Limb (tissue), 2 donors: ENCODE results near the gene UTP4.
A peak's percentile ranks its signal among the peaks of the same experiment; 100 is the strongest.

Experiments used
- DNase-seq, 2 donors: peaks; one replicate each; pipeline ENCODE4 v3.0.0-alpha.2; 2016; ENCODE audit errors: extremely low spot score in 2 of 2

The UTP4 gene

GRCh38 chr16:69132424-69133252 lies at the start of gene UTP4, which contains the start of gene CHTF8:
TSS of gene UTP4 (plus strand) at chr16:69132649. CDS start at chr16:69133460, 811 bp downstream.
TSS of gene CHTF8 (minus strand) at chr16:69132588. CDS start at chr16:69121458, 11,130 bp downstream.
- peak; percentile 85 to 93 for DNase-seq

- DNase-seq: no peak
Measured at GRCh38 chr16:69083306-69083941, 49.0 kb upstream of the UTP4 start.

- DNase-seq: no peak
Measured at GRCh38 chr16:69084289-69084688, 48.2 kb upstream of the UTP4 start.

GRCh38 chr16:69085032-69085695 lies 47.3 kb upstream of the UTP4 start:
- no peak for DNase-seq

- DNase-seq: no peak
Measured at GRCh38 chr16:69087161-69087581, 45.3 kb upstream of the UTP4 start.

DNA sequence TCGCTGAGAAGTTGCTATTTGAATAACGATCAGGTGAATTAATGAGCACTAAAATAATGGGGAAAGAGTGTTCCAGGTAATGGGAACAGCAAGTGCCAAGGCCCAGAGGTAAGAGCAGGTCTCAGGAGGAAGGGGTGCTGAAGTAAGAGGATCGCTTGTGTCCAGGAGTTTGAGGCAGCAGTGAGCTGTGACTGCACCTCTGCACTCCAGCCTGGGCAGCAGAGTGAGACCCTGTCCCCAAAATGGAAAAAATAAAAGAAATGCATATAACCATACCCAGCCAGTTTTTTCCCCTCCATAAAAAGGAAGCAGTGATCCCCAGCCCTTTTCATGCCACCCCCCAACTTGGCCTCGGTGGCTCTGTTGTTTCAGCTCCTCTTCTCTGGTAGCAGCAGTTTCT lies 43.8 kb upstream of the UTP4 start:
- no peak for DNase-seq

DNA sequence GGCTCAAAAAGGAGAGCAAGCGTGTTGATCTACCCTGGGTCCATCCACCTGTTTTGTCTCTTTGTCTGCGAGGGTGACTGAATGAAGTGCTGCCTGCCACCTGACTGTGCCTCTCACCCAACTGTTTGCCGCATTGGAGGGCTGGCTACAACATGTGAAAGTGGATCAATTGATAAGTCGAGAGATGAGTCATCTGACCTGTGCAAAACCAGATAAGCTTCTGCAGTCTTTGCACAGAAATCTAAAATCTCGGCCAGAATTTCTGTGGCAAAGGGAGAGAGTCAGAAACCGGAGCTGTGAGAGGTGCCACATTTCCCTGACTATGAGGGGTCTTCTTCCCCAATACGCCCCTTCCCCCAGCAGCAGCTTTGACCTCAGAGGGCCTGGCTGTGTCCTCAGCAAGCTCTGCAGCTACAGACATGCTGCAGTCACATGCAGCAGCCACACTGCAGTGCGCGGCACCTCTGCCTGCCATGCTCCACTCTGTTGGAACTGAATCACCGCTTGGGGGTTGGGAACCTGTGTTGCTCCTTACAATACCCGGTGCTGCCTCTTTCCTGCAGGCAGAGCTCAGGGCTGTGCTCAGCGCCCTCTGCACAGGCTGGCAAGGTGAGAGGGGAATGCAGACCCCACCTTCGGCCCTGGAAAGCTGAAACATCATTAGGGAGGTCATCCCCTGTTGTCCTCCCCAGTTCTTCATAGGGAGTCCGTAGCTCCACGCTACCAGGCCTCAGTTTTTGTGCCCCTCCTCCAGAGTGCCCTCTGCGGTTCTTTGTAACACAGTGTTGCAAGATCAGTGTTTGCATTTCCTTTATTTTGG lies 43.1 kb upstream of the UTP4 start:
- DNase-seq: no peak

DNA sequence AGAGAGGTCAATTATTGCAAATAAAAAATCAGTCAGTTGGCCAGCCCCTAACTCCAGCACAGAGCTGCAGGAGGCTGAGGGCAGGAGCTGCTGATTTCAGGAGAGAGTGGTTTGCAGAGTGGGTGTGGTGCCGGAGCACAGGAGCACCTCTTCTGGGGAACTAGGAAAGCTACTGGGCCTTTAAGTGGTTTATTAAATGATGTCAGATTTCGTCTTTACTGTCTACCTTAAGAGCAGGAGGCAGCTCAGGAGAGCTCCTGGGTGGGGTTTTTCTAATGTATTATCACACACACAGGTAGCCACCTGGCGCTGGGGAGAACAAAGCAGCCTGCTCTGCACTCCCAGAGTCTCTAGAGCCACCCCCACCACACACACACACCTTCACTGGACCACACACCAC lies 38.5 kb upstream of the UTP4 start:
- no peak for DNase-seq

DNA sequence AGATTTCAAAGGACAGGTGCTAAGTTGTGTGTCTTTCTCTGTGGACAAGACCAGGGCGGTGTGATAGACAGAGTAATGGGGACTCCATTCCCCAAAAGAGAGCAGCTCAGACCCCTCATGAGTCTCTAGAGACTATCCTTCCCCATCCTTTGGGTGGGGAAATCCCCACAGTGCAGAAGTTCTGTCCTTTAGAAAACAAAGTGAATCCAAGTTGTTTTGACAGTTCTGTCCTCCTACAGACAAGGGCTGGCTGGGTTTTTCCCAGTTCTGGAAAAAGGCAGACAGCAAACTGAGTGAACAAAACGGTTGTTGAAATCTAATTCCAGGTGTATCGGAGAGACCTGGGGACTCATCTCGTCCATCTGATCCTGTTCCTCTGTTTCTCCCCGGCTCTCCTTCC lies 37.9 kb upstream of the UTP4 start:
- DNase-seq: no peak

GRCh38 chr16:69095193-69095592 lies 37.3 kb upstream of the UTP4 start:
- DNase-seq: no peak

DNA sequence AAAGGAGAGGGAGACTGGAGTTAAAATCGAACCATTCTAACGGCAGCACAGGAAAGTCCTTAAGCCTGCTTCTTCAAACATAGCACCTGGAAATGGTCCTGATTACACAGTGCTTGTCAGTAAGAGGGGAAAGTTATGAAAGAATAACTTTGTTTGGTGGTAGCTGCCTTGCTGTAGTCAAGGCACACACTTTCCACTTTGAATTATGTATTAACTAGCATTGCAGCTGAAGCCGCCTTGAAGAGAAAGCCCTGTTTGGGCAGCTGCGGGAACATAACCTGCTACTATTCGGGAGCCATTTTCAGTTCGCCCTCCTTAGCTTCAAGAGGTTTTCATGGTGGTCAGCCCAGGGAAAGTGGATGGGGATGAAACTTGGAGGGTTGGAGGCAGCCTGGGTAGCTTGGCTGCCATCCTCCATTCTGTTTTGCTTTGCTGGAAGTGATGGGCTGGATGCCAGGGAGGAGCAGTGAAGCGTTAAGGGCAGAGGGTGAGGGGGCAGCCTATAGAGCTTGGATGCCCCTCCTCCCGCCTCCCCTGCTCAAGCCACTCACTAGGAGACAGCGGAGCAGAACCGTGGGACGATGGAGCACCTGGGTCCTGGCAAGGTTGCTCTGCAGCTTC lies 32.3 kb upstream of the UTP4 start:
- peak in 1 of 2 donors; percentile 46 for DNase-seq

DNA sequence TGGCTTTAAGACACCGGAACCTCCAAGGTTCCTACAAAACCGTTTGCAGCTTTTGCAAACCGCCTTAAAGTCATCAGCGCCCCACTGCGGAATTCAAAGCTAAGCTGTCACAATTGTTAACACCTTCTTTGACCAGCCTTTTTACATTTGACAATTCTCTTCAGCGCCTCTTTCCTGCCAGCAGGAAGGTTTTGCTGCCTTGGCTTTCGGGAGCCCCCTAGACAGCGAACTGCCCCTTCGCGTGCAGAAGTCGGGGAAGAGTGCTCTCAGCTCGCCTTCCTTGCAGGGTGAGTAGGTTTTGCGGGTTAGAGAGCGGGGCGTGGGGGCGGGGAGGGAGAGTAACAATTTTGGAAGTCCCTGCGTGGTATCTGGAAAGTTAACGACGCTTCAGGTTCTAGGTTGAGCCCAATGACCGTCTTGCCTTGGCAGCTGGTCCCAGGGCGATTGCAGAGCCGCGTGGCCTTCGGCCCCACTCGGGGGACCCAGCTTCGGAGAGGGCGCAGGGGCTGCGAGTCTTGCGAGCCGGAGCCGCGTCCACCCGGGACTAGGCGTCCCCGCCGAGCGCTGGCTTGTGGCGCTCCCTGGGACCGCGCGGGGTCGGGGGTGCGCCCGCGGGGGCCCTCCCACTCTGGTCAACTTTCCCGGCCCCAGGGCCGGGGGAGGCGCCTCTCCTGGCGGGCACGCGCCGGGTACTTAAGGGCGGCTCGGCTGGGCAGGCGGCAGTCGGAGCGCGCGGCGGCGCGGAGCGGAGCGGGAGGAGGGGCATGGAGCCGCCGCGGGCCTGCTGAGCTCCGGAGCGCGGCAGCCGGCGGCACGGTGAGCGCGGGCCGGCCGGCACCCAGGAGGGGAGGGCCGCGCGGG lies 26.7 kb upstream of the UTP4 start, which contains the start of gene HAS3:
Gene HAS3, plus strand, starts transcription at position 153 of the 861 bp plus-strand sequence. CDS start 3,743 bp downstream, outside the sequence.
- DNase-seq: peak; percentile 36 to 69

GRCh38 chr16:69106491-69107315 lies 25.7 kb upstream of the UTP4 start:
- peak in 1 of 2 donors; percentile 52 for DNase-seq

DNA sequence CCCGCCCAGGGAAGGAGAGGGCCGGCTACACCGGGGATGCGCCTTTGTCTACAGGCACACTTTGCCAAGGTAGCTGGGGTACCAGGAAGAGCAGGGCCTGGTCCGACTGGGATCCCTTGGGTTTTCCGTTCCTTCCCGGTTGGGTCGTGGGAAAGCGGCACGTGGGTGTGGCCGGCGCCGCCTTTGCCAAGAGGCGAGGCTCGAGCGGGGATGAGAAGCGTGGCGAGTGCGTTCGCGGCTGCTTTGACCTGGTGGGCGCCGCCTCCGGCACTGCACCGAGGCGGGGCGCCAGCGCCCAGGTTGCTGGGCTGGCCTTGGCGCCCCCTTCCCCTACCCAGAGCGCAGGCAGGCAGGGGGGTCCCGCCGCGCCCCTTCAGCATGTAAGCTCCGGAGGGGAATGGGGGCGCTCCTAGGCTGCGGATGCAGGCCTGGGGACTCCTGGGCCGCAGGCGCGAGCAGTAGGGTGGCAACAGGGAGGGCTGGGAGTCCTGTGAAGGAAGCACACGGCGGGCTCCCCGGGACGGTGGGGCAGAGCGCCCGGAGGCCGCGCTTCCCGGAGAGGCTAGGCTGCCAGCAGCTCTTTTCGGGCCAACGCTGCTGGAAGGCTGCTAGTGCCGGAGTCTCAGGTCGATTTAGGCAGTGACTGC lies 25.0 kb upstream of the UTP4 start:
- peak in 1 of 2 donors; percentile 56 for DNase-seq

- DNase-seq: no peak
Measured at GRCh38 chr16:69108064-69108904, 24.2 kb upstream of the UTP4 start.

- no peak for DNase-seq
Measured at GRCh38 chr16:69108905-69109252, 23.6 kb upstream of the UTP4 start.

DNA sequence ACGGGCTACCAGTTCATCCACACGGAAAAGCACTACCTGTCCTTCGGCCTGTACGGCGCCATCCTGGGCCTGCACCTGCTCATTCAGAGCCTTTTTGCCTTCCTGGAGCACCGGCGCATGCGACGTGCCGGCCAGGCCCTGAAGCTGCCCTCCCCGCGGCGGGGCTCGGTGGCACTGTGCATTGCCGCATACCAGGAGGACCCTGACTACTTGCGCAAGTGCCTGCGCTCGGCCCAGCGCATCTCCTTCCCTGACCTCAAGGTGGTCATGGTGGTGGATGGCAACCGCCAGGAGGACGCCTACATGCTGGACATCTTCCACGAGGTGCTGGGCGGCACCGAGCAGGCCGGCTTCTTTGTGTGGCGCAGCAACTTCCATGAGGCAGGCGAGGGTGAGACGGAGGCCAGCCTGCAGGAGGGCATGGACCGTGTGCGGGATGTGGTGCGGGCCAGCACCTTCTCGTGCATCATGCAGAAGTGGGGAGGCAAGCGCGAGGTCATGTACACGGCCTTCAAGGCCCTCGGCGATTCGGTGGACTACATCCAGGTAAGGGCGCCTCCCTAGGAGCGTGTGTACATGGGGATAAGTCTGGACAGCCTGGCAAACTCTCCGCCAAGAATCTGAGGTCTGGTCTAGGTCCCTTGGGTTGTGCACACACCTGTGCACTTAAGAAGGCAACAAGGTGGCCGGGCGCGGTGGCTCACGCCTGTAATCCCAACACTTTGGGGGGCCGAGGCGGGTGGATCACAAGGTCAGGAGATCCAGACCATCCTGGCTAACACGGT lies 22.8 kb upstream of the UTP4 start:
- no peak for DNase-seq
